Psoas muscle (tissue), 8 donors: ENCODE data around the gene WFDC8. TPM values are rescaled to one million over a fixed set of nuclear protein-coding genes. Genes with fewer than 3 reads are reported as not detected.

ENCODE experiments used
- ATAC-seq, 4 donors: fragments of 200-7000 bp; cut with Tn5 transposase; one replicate each; pipeline ENCODE4 v1.9.1; 2020; ENCODE audit warnings: moderate library complexity in 3 of 4, mild to moderate bottlenecking in 2 of 4
- DNase-seq, 2 donors: peaks; one replicate each; pipeline ENCODE4 v3.0.0-alpha.2; 2020
- H3K27ac ChIP-seq: fragments of 200-600 bp; one replicate; pipeline ENCODE4 v1.8.0; 2022
- H3K27me3 ChIP-seq, 3 donors: fragments of 200-600 bp in 1 of 3; one replicate each; pipeline versions ENCODE4 v1.6.1 to v1.8.0; 2013 to 2022; ENCODE audit warnings: low read length in 2 of 3, mild to moderate bottlenecking in 2 of 3, moderate library complexity in 1 of 3; ENCODE audit not compliant: insufficient read depth in 3 of 3
- H3K36me3 ChIP-seq, 2 donors: fragments of 200-600 bp in 1 of 2; one replicate each; pipeline versions ENCODE4 v1.6.1 to v1.8.0; 2013 to 2022; ENCODE audit warnings: low read depth in 1 of 2, mild to moderate bottlenecking in 1 of 2, moderate library complexity in 1 of 2; ENCODE audit not compliant: insufficient read depth in 1 of 2
- H3K4me1 ChIP-seq: fragments of 200-600 bp; one replicate; pipeline ENCODE4 v1.8.0; 2022
- H3K4me3 ChIP-seq: fragments of 200-600 bp; one replicate; pipeline ENCODE4 v1.8.0; 2022; ENCODE audit warnings: mild to moderate bottlenecking
- H3K9me3 ChIP-seq: fragments of 200-600 bp; one replicate; pipeline ENCODE4 v1.8.0; 2022
- CTCF ChIP-seq: fragments of 200-600 bp; IDR thresholded peaks from one replicate; pipeline ENCODE4 v1.8.0; 2022; ENCODE audit warnings: antibody characterized with exemption
- WGBS, 3 donors: extraction: QIAGEN DNeasy Blood & Tissue Kit; methylation state at CpG; one replicate each; pipeline versions ENCODE4 v1.1.6 to v1.1.7; 2013; 5-methylcytosine and 5-hydroxymethylcytosine counted together
- intact Hi-C, 2 donors: fragments of 100-400 bp; cut with DNase I; formaldehyde crosslinking; loops; one replicate each; pipeline versions ENCODE4 v1.11.0 to v1.14.2; 2022
- polyA plus RNA-seq, 3 donors: library from polyadenylated mRNA; stranded (reverse); fragments of 200-250 nt; gene quantifications; one replicate each; pipeline ENCODE4 v1.2.3, GENCODE V29; 2013
- total RNA-seq, 4 donors: library from RNA; stranded (reverse); fragmentation: NEBNext Ultra II Directional in 2 of 4; extraction: Animal tissue kit (Norgen Biotek cat#: 25700) in 2 of 4; gene quantifications; one replicate each; pipeline versions ENCODE4 v1.2.1 to v1.2.4, GENCODE V29; 2021 to 2023
- donor health status: healthy with polysubstance abuse.
- donor health status: DM: no; HTN: no; CAD: no; lungs with moderate emphysema.
- donor health status: Bipolar disorder and iron deficiency.
- donor health status: healthy.
- donor health status: DM: yes; HTN: yes; CAD: no.
- donor health status: DM: no; HTN: no; CAD: no.
- donor health status: DM: no; HTN: no; CAD: no.
- donor health status: DM: yes; HTN: yes; CAD: no.

The WFDC8 gene
- total and polyA plus RNA-seq, 7 donors: not detected

GRCh38 chr20:45545754-45546453 lies 33.2 kb downstream of the WFDC8 start:
- no peaks in the 10 kb centered on the region for H3K9me3 ChIP-seq
- H3K27me3 ChIP-seq: peaks cover 0 to 10% (median 4%) of the 10 kb centered on the region in 3 donors
- ATAC-seq (no peak), DNase-seq (no peak)
- H3K4me3 ChIP-seq: no peak overlapping the region
- H3K4me1 ChIP-seq: no peaks in the 10 kb centered on the region
- H3K36me3 ChIP-seq: no peaks in the 10 kb centered on the region
- WGBS, 3 donors: 13 to 22% (median 19%) methylated on average over 5 of the region's 5 CpGs
- TF ChIP-seq CTCF: peak; percentile 23
- H3K27ac ChIP-seq: no peak overlapping the region
- intact Hi-C loops: loop anchor here in 1 of 2 donors (5.0 kb wide), 1 partner anchor 226 kb away; no protein-coding TSS in a partner anchor

GRCh38 chr20:45545351-45545750 lies 33.7 kb downstream of the WFDC8 start:
- ATAC-seq: no peak
- Histone ChIP-seq H3K36me3 (no peaks in the 10 kb centered on the region), H3K4me3 (no peak overlapping the region), H3K9me3 (no peaks in the 10 kb centered on the region), H3K4me1 (no peaks in the 10 kb centered on the region), H3K27me3 (peaks cover 0 to 10% (median 4%) of the 10 kb centered on the region in 3 donors), H3K27ac (no peak overlapping the region)
- intact Hi-C loops: loop anchor here in 1 of 2 donors (5.0 kb wide), 1 partner anchor 227 kb away; no protein-coding TSS in a partner anchor
- DNase-seq: no peak
- WGBS, 3 donors: 82 to 87% (median 84%) methylated on average over 3 of the region's 3 CpGs
- TF ChIP-seq CTCF: no peak

DNA sequence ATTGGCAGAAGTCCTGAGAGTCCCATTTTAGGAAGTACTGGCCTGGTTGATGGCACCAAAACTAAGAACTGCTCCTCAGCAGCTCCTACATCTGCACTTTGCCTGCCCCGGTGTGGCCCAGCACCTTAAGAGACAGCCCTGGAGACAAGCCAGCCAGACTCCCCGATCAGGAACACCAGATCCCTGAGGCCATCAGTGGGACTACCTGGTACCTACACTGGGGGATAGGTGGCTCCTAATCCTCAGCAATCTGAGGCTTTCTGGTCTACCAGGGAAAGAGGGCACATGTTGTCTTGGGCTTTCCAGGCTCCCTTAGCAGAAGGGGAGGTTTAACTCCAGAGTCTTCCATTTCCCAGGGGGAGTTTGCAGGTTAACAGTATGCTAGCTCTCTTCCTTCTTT lies 39.7 kb downstream of the WFDC8 start, which contains the start of gene WFDC6:
TSS of gene WFDC6 (minus strand) at position 101 of the 400 bp plus-strand sequence. CDS start at position 26, 75 bp downstream.
- no peak for TF ChIP-seq CTCF
- intact Hi-C loops: no loop called here
- Histone ChIP-seq H3K27me3 (peaks cover 1 to 18% (median 2%) of the 10 kb centered on the region in 3 donors), H3K9me3 (no peaks in the 10 kb centered on the region), H3K36me3 (no peaks in the 10 kb centered on the region), H3K4me1 (no peaks in the 10 kb centered on the region), H3K27ac (no peak within 1 kb of the TSS), H3K4me3 (no peak within 1 kb of the TSS)
- DNase-seq (no peak), ATAC-seq (no peak)
- WGBS, 3 donors: 79 to 86% (median 84%) methylated on average over 2 of the region's 2 CpGs

DNA sequence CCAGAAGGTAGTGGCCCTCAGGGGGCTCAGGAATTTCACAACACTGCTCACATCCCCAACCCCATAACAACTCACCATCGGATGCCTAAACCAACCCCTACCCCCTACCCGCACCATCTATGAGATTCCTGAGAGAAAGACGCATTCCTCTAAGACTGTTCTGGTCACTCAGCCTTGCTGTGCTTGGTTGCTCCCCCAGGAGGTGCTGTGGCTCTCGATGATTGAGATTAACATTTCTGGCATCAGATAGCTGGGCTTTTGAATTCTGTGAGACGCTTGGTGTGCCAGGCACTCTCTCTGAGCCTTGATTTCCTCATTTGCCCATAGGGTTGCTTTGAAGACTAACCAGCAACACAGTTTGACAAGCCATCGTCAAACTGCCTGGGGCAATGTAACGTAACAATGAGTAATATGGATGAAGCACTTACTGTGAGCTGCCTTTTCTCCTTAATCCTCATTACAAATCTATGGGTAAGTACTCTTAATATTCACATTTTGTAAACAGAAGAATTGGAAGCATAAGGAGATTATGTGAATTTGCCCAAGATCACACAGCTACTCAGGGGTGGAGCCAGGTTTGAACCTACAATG lies 40.8 kb downstream of the WFDC8 start:
- no peak for ATAC-seq
- intact Hi-C loops: no loop called here
- Histone ChIP-seq H3K9me3 (no peaks in the 10 kb centered on the region), H3K4me1 (no peaks in the 10 kb centered on the region), H3K27me3 (peaks cover 1 to 22% (median 2%) of the 10 kb centered on the region in 3 donors), H3K27ac (no peak overlapping the region), H3K4me3 (no peak overlapping the region), H3K36me3 (no peaks in the 10 kb centered on the region)
- no peak for DNase-seq
- TF ChIP-seq CTCF: no peak
- 60 to 70% (median 62%) methylated on average over 7 of the region's 7 CpGs for WGBS, 3 donors
